Right lobe of liver (tissue), 4 donors: Measurements from ENCODE around the gene VPS37C.

Experiments used
- POLR2A ChIP-seq: fragments of 450-650 bp; IDR thresholded peaks from one replicate; pipeline ENCODE4 v1.6.1; 2017; ENCODE audit warnings: antibody characterized with exemption, mild to moderate bottlenecking
- TF ChIP-seq, protein P1 (sequence below), 4 donors: fragments of 200-600 bp in 3 of 4; fragments of 450-650 bp in 1 of 4; IDR thresholded peaks; one replicate each; pipeline versions ENCODE4 v1.5.1 to v1.8.0; 2016 to 2022; ENCODE audit warnings: antibody characterized with exemption in 4 of 4, mild to moderate bottlenecking in 2 of 4
- donor health status: DM: no; HTN: no; CAD: no.
- donor health status: DM: no; HTN: no; CAD: no.
- donor health status: DM: no; HTN: yes; CAD: no.

DNA sequence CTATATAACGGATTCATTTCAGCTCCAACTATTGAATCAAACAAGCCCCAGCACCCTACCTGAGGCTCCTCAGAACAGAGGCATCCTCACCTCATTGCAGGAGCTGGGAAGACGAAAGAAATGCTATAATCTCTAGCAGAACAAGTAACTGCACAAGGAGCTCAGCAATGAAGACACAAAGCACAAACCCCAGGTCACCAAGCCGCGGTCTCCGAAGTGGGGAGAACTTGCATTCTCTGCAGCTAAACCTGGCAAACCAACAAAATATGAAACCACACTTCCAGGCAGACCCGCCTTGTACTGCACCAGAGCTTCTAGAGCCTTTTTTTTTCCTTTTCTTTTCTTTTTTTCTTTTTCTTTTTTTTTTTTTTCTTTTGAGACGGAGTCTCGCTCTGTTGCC lies 80.7 kb downstream of the VPS37C start:
- TF ChIP-seq, protein P1, sequence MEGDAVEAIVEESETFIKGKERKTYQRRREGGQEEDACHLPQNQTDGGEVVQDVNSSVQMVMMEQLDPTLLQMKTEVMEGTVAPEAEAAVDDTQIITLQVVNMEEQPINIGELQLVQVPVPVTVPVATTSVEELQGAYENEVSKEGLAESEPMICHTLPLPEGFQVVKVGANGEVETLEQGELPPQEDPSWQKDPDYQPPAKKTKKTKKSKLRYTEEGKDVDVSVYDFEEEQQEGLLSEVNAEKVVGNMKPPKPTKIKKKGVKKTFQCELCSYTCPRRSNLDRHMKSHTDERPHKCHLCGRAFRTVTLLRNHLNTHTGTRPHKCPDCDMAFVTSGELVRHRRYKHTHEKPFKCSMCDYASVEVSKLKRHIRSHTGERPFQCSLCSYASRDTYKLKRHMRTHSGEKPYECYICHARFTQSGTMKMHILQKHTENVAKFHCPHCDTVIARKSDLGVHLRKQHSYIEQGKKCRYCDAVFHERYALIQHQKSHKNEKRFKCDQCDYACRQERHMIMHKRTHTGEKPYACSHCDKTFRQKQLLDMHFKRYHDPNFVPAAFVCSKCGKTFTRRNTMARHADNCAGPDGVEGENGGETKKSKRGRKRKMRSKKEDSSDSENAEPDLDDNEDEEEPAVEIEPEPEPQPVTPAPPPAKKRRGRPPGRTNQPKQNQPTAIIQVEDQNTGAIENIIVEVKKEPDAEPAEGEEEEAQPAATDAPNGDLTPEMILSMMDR (IDR thresholded peaks at IDR 0.05): no peak
- TF ChIP-seq POLR2A: no peak
